ENCODE results near the gene BCL2.
"Not testable (repeated sequence)": the region's sequence is repeated elsewhere in the genome, so short reads cannot be mapped to it uniquely, and the experiment has no call there.

The BCL2 gene

GRCh38 chr18:63319383-63320122, at the start of gene BCL2:
Gene BCL2 (minus strand): TSS chr18:63319769.
- DNase-seq (ENCODE audit: low read depth, low spot score) = peak; percentile 72

DNA sequence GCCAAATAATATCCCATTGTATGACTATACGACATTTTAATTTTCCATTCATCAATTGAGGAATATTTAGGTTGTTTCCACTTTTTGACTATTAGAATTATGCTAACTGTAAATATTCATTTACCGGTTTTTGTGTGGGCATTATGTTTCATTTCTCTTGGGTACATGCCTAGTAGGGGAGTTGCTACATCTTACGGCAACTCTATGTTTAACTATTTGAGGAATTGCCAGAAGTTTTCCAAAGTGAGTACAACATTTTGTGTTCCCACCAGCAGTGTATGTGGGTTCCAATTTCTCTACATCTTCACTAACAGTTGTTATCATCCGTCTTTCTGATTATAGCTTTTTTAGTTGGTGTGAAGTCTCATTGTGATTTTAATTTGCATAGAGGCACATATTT, 49.0 kb upstream of the BCL2 start:
- no peak for DNase-seq (ENCODE audit: low read depth, low spot score)

DNA sequence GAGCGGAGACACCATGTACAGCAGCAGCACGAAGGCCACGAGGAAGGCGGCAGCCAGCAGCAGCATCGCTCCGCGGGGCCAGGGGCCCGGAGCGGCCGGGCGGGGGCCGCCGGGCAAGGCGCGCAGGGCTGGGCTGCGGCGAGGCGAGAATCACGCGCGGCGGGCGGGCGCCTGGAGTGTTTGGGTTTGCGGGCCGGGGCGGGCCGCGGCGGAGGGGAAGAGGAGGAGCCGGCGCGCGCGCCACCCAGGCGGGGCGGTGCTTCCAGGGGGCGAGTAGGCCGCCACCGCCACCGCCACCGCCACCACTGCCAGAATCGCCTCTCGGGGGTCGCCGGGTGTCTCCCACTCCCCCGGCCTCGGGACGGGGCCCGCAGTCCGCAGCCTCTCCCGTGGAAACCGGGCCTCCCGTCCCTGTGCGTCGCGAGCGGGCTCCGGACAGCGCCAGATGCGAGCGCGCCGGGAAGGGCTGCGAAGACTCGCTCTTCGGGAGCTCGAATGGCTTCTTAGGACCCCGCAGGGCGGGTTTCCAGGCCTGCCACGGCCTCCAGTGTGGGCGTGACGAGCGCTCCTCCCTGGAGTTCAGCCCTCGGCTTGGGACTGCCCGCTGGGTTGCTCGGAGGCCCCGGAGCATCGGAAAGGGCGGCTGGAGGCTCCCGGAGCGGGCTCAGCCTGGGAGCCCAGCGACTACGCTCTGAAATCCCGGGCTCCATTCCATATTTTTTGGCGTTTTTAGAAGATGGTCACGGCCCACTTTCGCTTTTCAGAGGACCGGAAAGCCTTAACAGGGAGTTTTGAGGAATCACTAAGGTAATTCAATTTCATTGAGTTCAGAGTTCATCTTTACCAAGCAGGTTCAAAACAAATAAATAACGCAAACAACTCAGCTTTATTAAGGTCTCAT, 47.7 kb upstream of the BCL2 start, which contains the start of gene KDSR:
Gene KDSR, minus strand, starts transcription at position 154 of the 901 bp plus-strand sequence. Its CDS starts 88 bp downstream, at position 66.
- DNase-seq (ENCODE audit: low read depth, low spot score) = peak; percentile 100

GRCh38 chr18:63366213-63367052, 46.9 kb upstream of the BCL2 start:
- peak; percentile 83 for DNase-seq (ENCODE audit: low read depth, low spot score)

- DNase-seq (ENCODE audit: low read depth, low spot score) = no peak
These were observed 46.3 kb upstream of the BCL2 start for GRCh38 chr18:63365876-63366212.

DNA sequence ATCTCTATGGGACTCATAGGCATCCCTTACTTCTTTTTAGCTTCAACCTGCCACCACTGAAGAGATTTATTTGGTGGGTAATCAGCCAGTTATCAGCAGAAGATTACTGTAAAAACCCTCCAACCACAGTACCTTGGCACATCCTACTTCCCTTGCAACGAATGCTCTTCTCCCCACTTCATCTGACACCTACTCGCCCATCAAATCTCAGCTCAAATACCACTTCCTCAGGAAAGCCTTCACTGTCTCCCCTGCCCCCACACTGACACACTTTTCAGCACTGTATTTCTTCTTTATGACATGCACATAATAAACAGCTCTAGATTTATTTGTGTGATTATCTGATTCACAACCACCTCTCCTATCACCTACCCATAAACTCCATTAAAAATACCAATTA, 44.4 kb upstream of the BCL2 start:
- DNase-seq (ENCODE audit: low read depth, low spot score) = no peak

- not testable (repeated sequence) for DNase-seq (ENCODE audit: low read depth, low spot score)
These were observed 43.9 kb upstream of the BCL2 start for GRCh38 chr18:63363420-63363819.

DNA sequence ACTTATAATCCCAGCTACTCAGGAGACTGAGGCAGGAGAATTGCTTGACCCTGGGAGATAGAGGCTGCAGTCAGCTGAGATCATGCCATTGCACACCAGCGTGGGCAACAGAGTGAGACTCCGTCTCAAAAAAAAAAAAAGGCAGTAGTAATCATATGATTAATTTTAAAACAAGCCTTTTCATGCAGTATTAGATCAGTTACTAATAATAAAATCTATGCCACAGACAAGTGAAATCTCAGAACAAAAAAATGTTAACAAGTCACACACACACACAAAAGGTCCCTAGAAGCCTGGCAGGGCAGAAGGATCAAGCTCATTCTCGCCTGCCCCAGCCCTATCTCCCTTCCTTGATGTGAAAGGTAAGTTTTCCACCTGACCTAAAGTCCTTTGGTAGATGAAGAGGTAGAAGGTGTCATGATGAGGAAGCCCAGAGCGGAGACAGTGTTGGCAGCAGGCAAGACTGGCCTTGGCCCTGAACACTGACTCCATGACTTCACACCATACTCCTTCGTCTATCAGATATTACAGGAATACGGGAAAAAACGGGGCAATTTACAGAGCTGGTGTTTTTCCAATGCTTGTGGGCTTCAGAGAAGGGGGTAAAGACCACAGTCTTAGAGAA, 36.8 kb upstream of the BCL2 start:
- DNase-seq (ENCODE audit: low read depth, low spot score) = no peak

- no peak for DNase-seq (ENCODE audit: low read depth, low spot score)
These were observed 30.7 kb upstream of the BCL2 start for GRCh38 chr18:63350230-63350629.

DNA sequence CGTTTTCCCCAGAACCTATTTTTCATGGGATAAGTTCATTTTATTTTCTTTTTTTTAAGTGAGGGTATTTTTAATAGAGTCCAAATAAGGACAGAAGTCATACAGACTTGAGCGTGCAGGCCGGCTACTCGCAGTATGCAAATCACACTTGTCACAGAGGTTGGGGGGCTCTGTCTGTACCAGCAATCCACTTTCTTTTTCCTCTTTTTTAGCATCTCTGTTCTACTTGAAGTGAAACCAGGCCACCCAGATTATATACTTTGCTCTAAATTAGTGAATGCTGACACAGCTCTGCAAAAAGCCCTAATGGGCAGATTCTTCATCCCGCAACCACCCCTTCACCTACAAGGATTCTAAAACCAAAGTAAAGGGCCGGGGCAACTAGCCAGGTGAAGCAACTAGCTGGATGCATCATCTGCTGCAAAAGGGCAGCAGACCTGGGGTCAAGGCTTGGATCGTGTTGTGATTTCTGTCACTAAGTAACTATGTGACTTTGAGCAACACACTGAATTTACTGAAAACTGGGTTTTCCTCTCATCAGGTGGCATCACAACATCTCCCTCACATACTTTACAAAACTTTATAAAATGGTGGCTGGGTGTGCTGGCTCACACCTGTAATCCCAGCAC, 29.1 kb upstream of the BCL2 start:
- DNase-seq (ENCODE audit: low read depth, low spot score) = no peak

GRCh38 chr18:63346480-63347183, 27.1 kb upstream of the BCL2 start:
- peak; percentile 57 for DNase-seq (ENCODE audit: low read depth, low spot score)

- DNase-seq (ENCODE audit: low read depth, low spot score) = no peak
These were observed 26.5 kb upstream of the BCL2 start for GRCh38 chr18:63346031-63346430.

- no peak for DNase-seq (ENCODE audit: low read depth, low spot score)
These were observed 25.3 kb upstream of the BCL2 start for GRCh38 chr18:63344918-63345317.

DNA sequence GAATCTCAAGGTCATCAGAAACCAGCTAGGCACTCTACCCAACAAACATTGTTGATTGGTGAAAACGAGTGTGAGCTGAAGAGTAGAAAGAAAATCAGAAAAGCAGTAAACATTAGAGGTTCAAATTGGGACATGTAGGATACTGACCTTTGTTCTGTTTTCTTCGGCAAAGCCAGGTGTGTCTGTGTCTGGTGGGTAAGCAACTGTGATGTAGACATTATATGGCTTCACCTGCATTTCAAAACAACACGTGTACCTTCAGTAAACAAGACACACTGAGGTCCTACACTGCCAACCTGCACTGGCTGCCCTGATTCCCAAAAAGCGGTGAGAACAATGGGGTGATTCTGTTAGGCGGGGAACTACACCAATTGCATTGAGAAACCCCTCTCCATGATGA, 24.7 kb upstream of the BCL2 start:
- DNase-seq (ENCODE audit: low read depth, low spot score) = no peak

DNA sequence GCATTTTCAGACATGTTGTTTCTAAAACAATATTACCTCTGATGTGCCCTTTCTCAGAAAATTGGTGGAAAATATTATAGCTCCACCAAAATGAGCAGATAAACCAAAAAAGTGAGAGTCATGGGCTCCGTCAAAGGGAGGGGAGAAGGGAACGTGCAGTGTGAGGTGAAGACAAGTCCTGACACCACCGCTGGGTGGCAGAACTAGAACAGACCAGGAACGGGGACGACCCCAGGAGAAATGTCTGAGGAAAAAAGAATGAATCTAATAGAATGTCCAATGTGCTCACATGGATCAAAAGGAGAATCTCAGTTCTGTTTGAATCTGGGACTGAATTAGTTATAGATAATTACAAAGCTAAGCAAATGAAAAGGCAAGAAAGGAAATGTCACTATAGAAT, 22.6 kb upstream of the BCL2 start:
- peak; percentile 61 for DNase-seq (ENCODE audit: low read depth, low spot score)

DNA sequence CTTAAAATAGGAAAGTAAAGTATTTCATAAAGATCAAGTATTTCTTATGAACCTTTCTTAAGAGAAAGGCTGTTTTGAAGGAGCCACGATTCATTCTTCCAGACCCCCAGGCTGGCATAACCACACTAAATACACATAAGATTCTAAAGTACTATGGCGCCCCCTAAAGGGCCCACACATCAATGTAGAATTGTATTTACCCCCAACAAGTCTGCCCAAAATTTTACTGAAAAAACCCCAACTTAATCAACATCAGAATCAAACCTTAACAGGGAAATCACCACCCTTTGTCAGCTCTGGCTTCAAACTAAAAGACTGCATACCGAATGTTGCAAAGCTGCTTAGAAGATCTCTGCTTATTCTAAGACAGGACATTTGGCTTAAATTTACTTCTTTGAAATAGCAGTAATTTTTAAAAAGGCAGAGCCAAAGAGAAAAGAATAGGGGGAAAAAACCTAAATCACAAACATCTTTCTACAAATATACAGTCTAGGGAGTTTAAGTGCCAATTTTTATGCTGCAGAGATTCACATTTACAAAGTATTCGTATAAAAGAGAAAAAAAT, 20.4 kb upstream of the BCL2 start:
- DNase-seq (ENCODE audit: low read depth, low spot score) = peak; percentile 56

GRCh38 chr18:63336366-63337099, 17.0 kb upstream of the BCL2 start:
- peak; percentile 71 for DNase-seq (ENCODE audit: low read depth, low spot score)

- DNase-seq (ENCODE audit: low read depth, low spot score) = no peak
These were observed 11.5 kb upstream of the BCL2 start for GRCh38 chr18:63331105-63331504.

DNA sequence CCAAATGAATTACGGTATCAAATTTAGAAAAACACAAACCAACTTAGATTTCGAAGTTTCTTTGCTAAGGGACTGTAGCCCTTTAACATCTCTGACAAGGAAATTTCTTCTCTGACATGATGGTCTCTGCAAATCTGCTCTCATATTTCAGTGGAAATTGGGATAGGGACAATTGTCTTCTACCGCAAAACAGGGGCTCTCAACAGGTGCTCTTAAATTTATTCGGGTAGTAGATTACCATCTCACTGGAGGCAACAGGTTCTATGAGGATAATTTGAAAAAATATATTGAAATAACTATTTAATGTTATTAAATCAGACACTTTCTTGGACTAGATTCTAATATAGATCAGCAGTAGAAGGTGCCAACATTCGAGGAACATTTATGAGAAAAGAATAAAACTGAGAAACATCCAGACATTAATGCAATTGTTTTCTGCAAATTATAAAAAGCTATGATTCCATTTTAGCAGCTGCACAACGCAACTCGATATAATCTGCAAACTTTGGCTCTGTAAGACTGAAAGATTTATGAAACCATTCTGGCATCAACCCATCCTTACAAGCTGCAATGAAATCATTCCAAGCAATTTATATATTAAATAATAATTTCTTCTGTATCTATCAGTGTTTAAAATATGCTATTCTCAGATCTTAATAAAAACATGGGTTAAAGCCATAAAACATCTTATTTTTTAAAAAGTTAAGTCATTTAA, 10.0 kb upstream of the BCL2 start:
- DNase-seq (ENCODE audit: low read depth, low spot score) = no peak
